GM12865 (cell line): ENCODE results near the gene COX8A.

Experiments
- DNase-seq: peaks from one replicate; pipeline ENCODE4 v3.0.0; 2010; ENCODE audit warnings: low read depth
- H3K4me3 ChIP-seq: 2 replicates; pipeline ENCODE4 v1.5.1; 2011; ENCODE audit warnings: mild to moderate bottlenecking, low read depth, low read length, control low read depth
- CTCF ChIP-seq: IDR thresholded peaks from 2 replicates; pipeline ENCODE4 v1.5.1; 2011; ENCODE audit warnings: low read length, control low read depth, low read depth, inconsistent platforms; ENCODE audit not compliant: insufficient read depth; ENCODE audit errors: missing control alignments

COX8A gene

GRCh38 chr11:64003807-64004589 is 29.6 kb downstream of the COX8A start:
- no peak for DNase-seq
- H3K4me3 ChIP-seq, result no peak overlapping the region
- no peak for TF ChIP-seq CTCF

GRCh38 chr11:64004590-64004984 is 30.2 kb downstream of the COX8A start:
- no peak for DNase-seq
- TF ChIP-seq CTCF, result no peak
- H3K4me3 ChIP-seq, result no peak overlapping the region

GRCh38 chr11:64005691-64006090 is 31.3 kb downstream of the COX8A start:
- DNase-seq, result no peak
- TF ChIP-seq CTCF, result no peak
- H3K4me3 ChIP-seq, result no peak overlapping the region

GRCh38 chr11:64006398-64006797 is 32.0 kb downstream of the COX8A start:
- no peak for TF ChIP-seq CTCF
- no peak overlapping the region for H3K4me3 ChIP-seq
- DNase-seq, result no peak

- no peak overlapping the region for H3K4me3 ChIP-seq
- DNase-seq, result no peak
- TF ChIP-seq CTCF, result no peak
Observed at GRCh38 chr11:64007160-64007628, 32.8 kb downstream of the COX8A start.

- DNase-seq, result no peak
- H3K4me3 ChIP-seq, result no peak overlapping the region
- TF ChIP-seq CTCF, result no peak
Observed at GRCh38 chr11:64007629-64008282, 33.3 kb downstream of the COX8A start.
